K562 (cell line): ENCODE data around the gene FBXL4. TPM values are rescaled to one million over a fixed set of nuclear protein-coding genes. Genes with fewer than 3 reads are reported as not detected.

Experiments
- ATAC-seq: fragments of 200-7000 bp; cut with Tn5 transposase; 3 replicates; pipeline ENCODE4 v1.9.1; 2020; ENCODE audit warnings: moderate library complexity
- BruUV-seq: library from RNA; stranded (reverse); fragments of 400-500 nt; replicated peaks from 2 replicates; lab custom pipeline; 2021; lab: Mats Ljungman, UMichigan
- CTCF ChIA-PET: fragments of 300-600 bp; formaldehyde crosslinking; extraction: SDS; loops from one replicate; lab custom pipeline; 2021; ENCODE audit warnings: low intra/inter-chr PET ratio; lab: Yijun Ruan, JAX
- POLR2A ChIA-PET: fragments of 300-600, 350-650 bp; sonication (Branson Sonifier 250); formaldehyde crosslinking; extraction: SDS; loops from one replicate; lab custom pipeline; 2021; ENCODE audit warnings: antibody characterized with exemption, inconsistent platforms; lab: Yijun Ruan, JAX
- DNase-seq, 4 experiments: peaks; one replicate each; pipeline versions ENCODE4 v3.0.0 to v3.0.0-alpha.2; 2011 to 2018; ENCODE audit warnings: low spot score in 3 of 4, mixed read lengths in 3 of 4; ENCODE audit errors: extremely low read depth in 1 of 4
- FAIRE-seq: peaks from 2 replicates; lab custom pipeline; 2011; peaks lifted over from hg19 to GRCh38; lab: Jason Lieb, UNC
- H2AFZ ChIP-seq: 2 replicates; pipeline ENCODE4 v1.6.0; 2011; ENCODE audit warnings: low read depth, low read length, control low read depth, inconsistent platforms
- H3K27ac ChIP-seq: fragments of 200-600 bp; 3 replicates; pipeline ENCODE4 v1.8.0; 2011; ENCODE audit warnings: low read depth, mild to moderate bottlenecking, control low read depth, inconsistent platforms, low read length, moderate library complexity, mixed read lengths; ENCODE audit errors: extremely low read depth
- H3K27me3 ChIP-seq, 2 experiments: fragments of 300-600 bp in 1 of 2; 2 replicates in 1 of 2; 3 replicates in 1 of 2; pipeline versions ENCODE4 v1.6.0 to v1.8.0; 2011; ENCODE audit warnings: inconsistent platforms in 2 of 2, low read length in 2 of 2, mild to moderate bottlenecking in 1 of 2, mixed read lengths in 1 of 2, moderate library complexity in 1 of 2; ENCODE audit not compliant: control insufficient read depth in 2 of 2, insufficient read depth in 2 of 2
- H3K36me3 ChIP-seq: fragments of 300-600 bp; 3 replicates; pipeline ENCODE4 v1.8.0; 2011; ENCODE audit warnings: mild to moderate bottlenecking, low read length, inconsistent platforms; ENCODE audit not compliant: control insufficient read depth, insufficient read depth
- H3K4me1 ChIP-seq, 2 experiments: fragments of 200-600 bp in 1 of 2; replicated peaks in 1 of 2; 2 replicates in 1 of 2; 3 replicates in 1 of 2; pipeline versions ENCODE4 v1.5.1 to v1.8.0; 2011; ENCODE audit warnings: inconsistent platforms in 2 of 2, low read length in 2 of 2, mild to moderate bottlenecking in 1 of 2, mixed read lengths in 1 of 2, moderate library complexity in 1 of 2; ENCODE audit not compliant: control insufficient read depth in 2 of 2, insufficient read depth in 2 of 2
- H3K4me2 ChIP-seq: 2 replicates; pipeline ENCODE4 v1.6.1; 2011; ENCODE audit warnings: low read length, control low read depth, inconsistent platforms, mixed read lengths; ENCODE audit not compliant: insufficient read depth
- H3K4me3 ChIP-seq: fragments of 200-600 bp; sonication (generic), shearing (Covaris generic); 2 replicates; pipeline ENCODE4 v1.5.1; 2016; ENCODE audit warnings: control low read depth, inconsistent platforms
- H3K79me2 ChIP-seq: fragments of 200-600 bp; 3 replicates; pipeline ENCODE4 v1.8.0; 2011; ENCODE audit warnings: low read length, inconsistent platforms; ENCODE audit not compliant: control insufficient read depth, insufficient read depth
- H3K9ac ChIP-seq, 2 experiments: 2 replicates each; pipeline versions ENCODE4 v1.6.0 to v1.6.1; 2011; ENCODE audit warnings: low read depth in 2 of 2, low read length in 2 of 2, control low read depth in 1 of 2, inconsistent platforms in 1 of 2, mild to moderate bottlenecking in 1 of 2, mixed read lengths in 1 of 2; ENCODE audit not compliant: insufficient read depth in 1 of 2
- H3K9me1 ChIP-seq: one replicate; pipeline ENCODE4 v1.6.0; 2011; ENCODE audit warnings: inconsistent platforms, mild to moderate bottlenecking, low read length, moderate library complexity; ENCODE audit not compliant: control insufficient read depth, insufficient read depth
- H3K9me3 ChIP-seq: replicated peaks from 2 replicates; pipeline ENCODE4 v1.5.1; 2011; ENCODE audit warnings: low read depth, low read length, inconsistent platforms; ENCODE audit not compliant: control insufficient read depth, insufficient read depth
- H4K20me1 ChIP-seq: replicated peaks from 2 replicates; pipeline ENCODE4 v1.6.1; 2011; ENCODE audit warnings: low read length, inconsistent platforms, mixed read lengths; ENCODE audit not compliant: control insufficient read depth, insufficient read depth
- CCNT2 ChIP-seq: IDR thresholded peaks from 2 replicates; pipeline ENCODE4 v1.6.1; 2011; ENCODE audit warnings: borderline replicate concordance, low read depth, mild to moderate bottlenecking, moderate library complexity, mixed read lengths, low read length; ENCODE audit not compliant: insufficient read length; ENCODE audit errors: extremely low read depth
- DNMT1 ChIP-seq: fragments of 450-650 bp; IDR thresholded peaks from 2 replicates; pipeline ENCODE4 v1.6.1; 2016; ENCODE audit warnings: antibody characterized with exemption, mild to moderate bottlenecking
- HDAC6 ChIP-seq: IDR thresholded peaks from 2 replicates; pipeline ENCODE4 v1.6.1; 2012; ENCODE audit warnings: low read depth, mild to moderate bottlenecking, control low read depth, inconsistent platforms, low read length, moderate library complexity
- HDGF ChIP-seq: fragments of 450-650 bp; IDR thresholded peaks from 2 replicates; pipeline ENCODE4 v1.6.1; 2016
- HIVEP1 ChIP-seq: fragments of 250-450 bp; sonication (Bioruptor Pico); IDR thresholded peaks from 2 replicates; pipeline ENCODE4 v1.4.0; 2020; ENCODE audit warnings: mild to moderate bottlenecking
- HNRNPH1 ChIP-seq: fragments of 200-400 bp; formaldehyde crosslinking; optimal IDR thresholded peaks from 2 replicates; pipeline ENCODE3; 2017; ENCODE audit warnings: low read depth, mild to moderate bottlenecking, low read length, moderate library complexity
- KDM2B ChIP-seq: fragments of 250-450 bp; sonication (Bioruptor Pico); IDR thresholded peaks from 2 replicates; pipeline ENCODE4 v1.8.0; 2021; ENCODE audit warnings: mild to moderate bottlenecking, moderate library complexity
- KLF16 ChIP-seq: IDR thresholded peaks from 2 replicates; pipeline ENCODE4 v1.6.1; 2016; ENCODE audit warnings: antibody characterized with exemption
- PRPF4 ChIP-seq: fragments of 200-400 bp; formaldehyde crosslinking; IDR thresholded peaks from one replicate; pipeline ENCODE4 v1.6.1; 2017; ENCODE audit warnings: low read length, low read depth, mild to moderate bottlenecking; ENCODE audit not compliant: insufficient read depth, poor library complexity, severe bottlenecking
- SAFB ChIP-seq: fragments of 200-400 bp; formaldehyde crosslinking; IDR thresholded peaks from 2 replicates; pipeline ENCODE4 v1.6.1; 2017; ENCODE audit warnings: low read depth, low read length, borderline replicate concordance
- SETDB1 ChIP-seq: IDR thresholded peaks from one replicate; pipeline ENCODE4 v1.6.1; 2012; ENCODE audit warnings: low read length, control low read depth, inconsistent platforms
- SPI1 ChIP-seq: IDR thresholded peaks from 2 replicates; pipeline ENCODE4 v1.6.1; 2011; ENCODE audit warnings: low read depth, low read length, control low read depth, borderline replicate concordance
- ZBTB1 ChIP-seq: sonication (generic); formaldehyde crosslinking; IDR thresholded peaks from 2 replicates; pipeline ENCODE4 v1.8.1; 2023; ENCODE audit warnings: missing genetic modification reagents, low read depth, mild to moderate bottlenecking, borderline replicate concordance
- ZNF197 ChIP-seq: fragments of 200-800 bp; sonication (Bioruptor generic); IDR thresholded peaks from 2 replicates; pipeline ENCODE4 v1.6.1; 2016; ENCODE audit warnings: low read depth, missing genetic modification characterization, missing compliant biosample characterization
- ZNF282 ChIP-seq: sonication (generic); formaldehyde crosslinking; IDR thresholded peaks from 2 replicates; pipeline ENCODE4 v1.8.1; 2023; ENCODE audit warnings: missing genetic modification reagents
- ZNF449 ChIP-seq: fragments of 250-450 bp; sonication (Bioruptor Pico); IDR thresholded peaks from 2 replicates; pipeline ENCODE4 v1.8.0; 2022; ENCODE audit warnings: moderate library complexity, mild to moderate bottlenecking, inconsistent platforms
- WGBS: fragments of 100-300 bp; shearing (Covaris generic); methylation state at CpG from one replicate; pipeline ENCODE4 v1.1.6; 2016; ENCODE audit warnings: low coverage, mixed read lengths; ENCODE audit not compliant: insufficient coverage; ENCODE audit errors: missing lambda C conversion rate; 5-methylcytosine and 5-hydroxymethylcytosine counted together
- in situ Hi-C: fragments of 300-500 bp; cut with MboI; formaldehyde crosslinking; loops from 4 replicates; pipeline ENCODE4 v1.15.0; 2018; ENCODE audit warnings: inconsistent platforms, mixed read lengths
- intact Hi-C: fragments of 100-400 bp; cut with micrococcal nuclease; formaldehyde crosslinking; loops from 2 replicates; pipeline ENCODE4 v1.14.2; 2022
- polyA plus RNA-seq, 8 experiments: library from polyadenylated mRNA; depleted of rRNA in 4 of 8; stranded (reverse) in 5 of 8; unstranded in 3 of 8; fragments of >200 nt; fragmentation: Nextera tagmentation in 2 of 8; fragmentation: Illumina TruSeq in 1 of 8; extraction: Ambion mirVana in 2 of 8; extraction: Trizol in 1 of 8; gene quantifications; 2 replicates each; pipeline versions ENCODE4 v1.2.1 to v1.2.3, GENCODE V29; 2011 to 2014; ENCODE audit warnings: inconsistent platforms in 1 of 8, missing spikeins in 1 of 8
- total RNA-seq, 7 experiments: library from RNA; depleted of rRNA in 6 of 7; stranded (reverse); fragments of >200 nt in 6 of 7; fragmentation: Illumina TruSeq in 2 of 7; extraction: Trizol in 2 of 7; gene quantifications; 2 replicates each; pipeline versions ENCODE4 v1.2.1 to v1.2.3, GENCODE V29; 2011 to 2021; ENCODE audit warnings: low replicate concordance in 1 of 7

Gene FBXL4
- total and polyA plus RNA-seq, 9 of the 15 experiments (the other 6 are each of a cell fraction or from before 2014, with no cell fraction given): 4.2 to 23.1 (median 7.7) TPM

DNA sequence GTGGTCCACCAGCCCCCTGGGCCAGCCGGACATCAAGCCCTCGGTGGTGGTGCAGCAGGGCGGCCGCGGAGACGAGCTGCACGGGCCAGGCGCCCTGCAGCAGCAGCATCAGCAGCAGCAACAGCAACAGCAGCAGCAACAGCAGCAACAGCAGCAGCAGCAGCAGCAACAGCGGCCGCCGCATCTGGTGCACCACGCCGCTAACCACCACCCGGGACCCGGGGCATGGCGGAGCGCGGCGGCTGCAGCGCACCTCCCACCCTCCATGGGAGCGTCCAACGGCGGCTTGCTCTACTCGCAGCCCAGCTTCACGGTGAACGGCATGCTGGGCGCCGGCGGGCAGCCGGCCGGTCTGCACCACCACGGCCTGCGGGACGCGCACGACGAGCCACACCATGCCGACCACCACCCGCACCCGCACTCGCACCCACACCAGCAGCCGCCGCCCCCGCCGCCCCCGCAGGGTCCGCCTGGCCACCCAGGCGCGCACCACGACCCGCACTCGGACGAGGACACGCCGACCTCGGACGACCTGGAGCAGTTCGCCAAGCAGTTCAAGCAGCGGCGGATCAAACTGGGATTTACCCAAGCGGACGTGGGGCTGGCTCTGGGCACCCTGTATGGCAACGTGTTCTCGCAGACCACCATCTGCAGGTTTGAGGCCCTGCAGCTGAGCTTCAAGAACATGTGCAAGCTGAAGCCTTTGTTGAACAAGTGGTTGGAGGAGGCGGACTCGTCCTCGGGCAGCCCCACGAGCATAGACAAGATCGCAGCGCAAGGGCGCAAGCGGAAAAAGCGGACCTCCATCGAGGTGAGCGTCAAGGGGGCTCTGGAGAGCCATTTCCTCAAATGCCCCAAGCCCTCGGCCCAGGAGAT is 112.4 kb downstream of the FBXL4 start (continued):
- TF ChIP-seq ZNF197 (CRISPR knock-in tag): no peak
- TF ChIP-seq HDAC6: no peak
- TF ChIP-seq SPI1: peak; percentile 27; the same call in 1 of the 2 replicates
- no peak for TF ChIP-seq HNRNPH1

- Histone ChIP-seq H3K4me3 (peak within 1 kb of the TSS; percentile 53), H3K9me3 (peaks cover 6% of the 10 kb centered on the region; the same call in 1 of the 2 replicates), H3K9ac (peak within 1 kb of the TSS; percentile 45 to 90; a peak in 3 of 4 replicates), H3K36me3 (no peaks in the 10 kb centered on the region), H3K27me3 (peaks cover 0 to 13% of the 10 kb centered on the region in 2 experiments; a peak in 2 of 5 replicates), H3K9me1 (no peaks in the 10 kb centered on the region), H3K4me1 (peaks cover 0 to 50% of the 10 kb centered on the region in 2 experiments; a peak in 4 of 5 replicates), H2AFZ (peak within 1 kb of the TSS; percentile 89), H3K79me2 (no peaks in the 10 kb centered on the region; the same call in 2 of the 3 replicates), H3K4me2 (peak within 1 kb of the TSS; percentile 75), H4K20me1 (no peaks in the 10 kb centered on the region), H3K27ac (peak within 1 kb of the TSS; percentile 59; the same call in 2 of the 3 replicates)
- DNase-seq (peak; percentile 96 to 97 (median 96)), ATAC-seq (peak; percentile 93), FAIRE-seq (peak; percentile 60)
- BruUV-seq: no TSS peak
- intact Hi-C loops (no loop called here), in situ Hi-C loops (loop anchor here (5.0 kb wide), 1 partner anchor 62 kb away; no protein-coding TSS in a partner anchor)
- ChIA-PET POLR2A (no interaction called here), CTCF (interaction anchor here (0.6 kb wide), 1 partner anchor 13 kb away, joined by 3 read pairs; no protein-coding TSS in a partner anchor)
- WGBS: under 1% methylated on average over 28 of the region's 83 CpGs
- TF ChIP-seq KDM2B (CRISPR knock-in tag): no peak
- no peak for TF ChIP-seq HIVEP1 (CRISPR knock-in tag)
- no peak for TF ChIP-seq HDGF
- TF ChIP-seq CCNT2: peak; percentile 49
- TF ChIP-seq ZNF449 (CRISPR knock-in tag): no peak
- TF ChIP-seq PRPF4: no peak
- TF ChIP-seq ZBTB1: no peak
- TF ChIP-seq ZNF282: no peak
- TF ChIP-seq KLF16: no peak
- TF ChIP-seq DNMT1: no peak
- no peak for TF ChIP-seq SETDB1
- peak; percentile 50; the same call in 1 of the 2 replicates for TF ChIP-seq SAFB
Measured at GRCh38 chr6:98834060-98835031, 113.4 kb downstream of the FBXL4 start, which contains the start of gene POU3F2. POU3F2 (plus strand) TSS chr6:98834574; CDS start chr6:98834874, 300 bp downstream.
